H9 (cell line): Measurements from ENCODE around the gene REXO4. TPM values are rescaled to one million over a fixed set of nuclear protein-coding genes. Genes with fewer than 3 reads are reported as not detected.
A peak's percentile ranks its signal among the peaks of the same experiment; 100 is the strongest.

Source experiments
- DNase-seq: peaks from one replicate; pipeline ENCODE4 v3.0.0-alpha.2; 2017
- H2AFZ ChIP-seq: one replicate; pipeline ENCODE4 v1.6.1; 2013; ENCODE audit warnings: mild to moderate bottlenecking, low read length, control low read depth, moderate library complexity
- H2AK5ac ChIP-seq: 2 replicates; pipeline ENCODE4 v1.6.1; 2013; ENCODE audit warnings: low read length, control low read depth, mixed read lengths; ENCODE audit not compliant: insufficient read length
- H2BK120ac ChIP-seq: one replicate; pipeline ENCODE4 v1.6.1; 2013; ENCODE audit warnings: low read depth, mild to moderate bottlenecking, low read length, control low read depth, inconsistent platforms; ENCODE audit not compliant: poor library complexity, severe bottlenecking
- H2BK12ac ChIP-seq: 2 replicates; pipeline ENCODE4 v1.6.1; 2013; ENCODE audit warnings: low read length, control low read depth, mixed read lengths, low read depth; ENCODE audit not compliant: insufficient read length
- H2BK15ac ChIP-seq: 2 replicates; pipeline ENCODE4 v1.6.1; 2013; ENCODE audit warnings: low read depth, low read length, control low read depth
- H2BK20ac ChIP-seq: one replicate; pipeline ENCODE4 v1.6.1; 2013; ENCODE audit warnings: low read depth, mild to moderate bottlenecking, low read length, control low read depth, inconsistent platforms; ENCODE audit not compliant: poor library complexity, severe bottlenecking
- H2BK5ac ChIP-seq: 2 replicates; pipeline ENCODE4 v1.6.1; 2013; ENCODE audit warnings: low read length, control low read depth, mixed read lengths; ENCODE audit not compliant: insufficient read length
- H3K14ac ChIP-seq: 2 replicates; pipeline ENCODE4 v1.6.1; 2013; ENCODE audit warnings: low read length, control low read depth; ENCODE audit not compliant: insufficient read depth
- H3K18ac ChIP-seq: 2 replicates; pipeline ENCODE4 v1.6.1; 2013; ENCODE audit warnings: low read depth, mild to moderate bottlenecking, mixed read lengths, low read length, control low read depth; ENCODE audit not compliant: insufficient read length
- H3K23ac ChIP-seq: 2 replicates; pipeline ENCODE4 v1.6.1; 2013; ENCODE audit warnings: low read length, control low read depth, mixed read lengths, low read depth; ENCODE audit not compliant: insufficient read length
- H3K23me2 ChIP-seq: 2 replicates; pipeline ENCODE4 v1.6.1; 2013; ENCODE audit warnings: low read depth, mild to moderate bottlenecking, mixed read lengths, low read length, control low read depth; ENCODE audit not compliant: insufficient read length, poor library complexity, severe bottlenecking
- H3K27ac ChIP-seq: 2 replicates; pipeline ENCODE4 v1.5.1; 2013; ENCODE audit warnings: low read length, control low read depth, mixed read lengths, low read depth; ENCODE audit not compliant: insufficient read length
- H3K27me3 ChIP-seq: 2 replicates; pipeline ENCODE4 v1.6.1; 2013; ENCODE audit warnings: low read length, control low read depth, inconsistent platforms; ENCODE audit not compliant: insufficient read depth
- H3K4ac ChIP-seq: 2 replicates; pipeline ENCODE4 v1.6.1; 2013; ENCODE audit warnings: low read depth, mild to moderate bottlenecking, control low read depth, inconsistent platforms, low read length, moderate library complexity
- H3K4me1 ChIP-seq: 2 replicates; pipeline ENCODE4 v1.6.1; 2013; ENCODE audit warnings: low read length, control low read depth, inconsistent platforms; ENCODE audit not compliant: insufficient read depth
- H3K4me2 ChIP-seq: 2 replicates; pipeline ENCODE4 v1.6.1; 2013; ENCODE audit warnings: low read length, control low read depth, mixed read lengths; ENCODE audit not compliant: insufficient read length, insufficient read depth
- H3K56ac ChIP-seq: 2 replicates; pipeline ENCODE4 v1.6.1; 2013; ENCODE audit warnings: low read depth, mild to moderate bottlenecking, mixed read lengths, low read length, control low read depth; ENCODE audit not compliant: insufficient read length
- H3K79me1 ChIP-seq: 2 replicates; pipeline ENCODE4 v1.6.1; 2013; ENCODE audit warnings: low read depth, mild to moderate bottlenecking, moderate library complexity, low read length, control low read depth, inconsistent platforms; ENCODE audit not compliant: insufficient read depth, poor library complexity, severe bottlenecking
- H3K79me2 ChIP-seq: 2 replicates; pipeline ENCODE4 v1.6.1; 2013; ENCODE audit warnings: low read length, control low read depth, inconsistent platforms; ENCODE audit not compliant: insufficient read depth
- H3K9ac ChIP-seq: 2 replicates; pipeline ENCODE4 v1.6.1; 2013; ENCODE audit warnings: low read length, control low read depth, mixed read lengths; ENCODE audit not compliant: insufficient read length; ENCODE audit errors: extremely low read depth
- H3K9me3 ChIP-seq: one replicate; pipeline ENCODE4 v1.6.1; 2013; ENCODE audit warnings: low read depth, low read length, inconsistent platforms; ENCODE audit not compliant: control insufficient read depth
- H3T11ph ChIP-seq: one replicate; pipeline ENCODE4 v1.6.1; 2013; ENCODE audit warnings: mild to moderate bottlenecking, low read length, control low read depth, inconsistent platforms
- H4K20me1 ChIP-seq: one replicate; pipeline ENCODE4 v1.6.1; 2013; ENCODE audit not compliant: control insufficient read depth, insufficient read length, insufficient read depth
- H4K5ac ChIP-seq: 2 replicates; pipeline ENCODE4 v1.6.1; 2013; ENCODE audit warnings: low read depth, mild to moderate bottlenecking, mixed read lengths, low read length, control low read depth; ENCODE audit not compliant: insufficient read length
- H4K8ac ChIP-seq: replicated peaks from 2 replicates; pipeline ENCODE4 v1.6.1; 2013; ENCODE audit warnings: low read length, control low read depth, mixed read lengths, low read depth; ENCODE audit not compliant: insufficient read length
- H4K91ac ChIP-seq: 2 replicates; pipeline ENCODE4 v1.6.1; 2013; ENCODE audit warnings: low read depth, mild to moderate bottlenecking, moderate library complexity, mixed read lengths, low read length, control low read depth; ENCODE audit not compliant: insufficient read length
- H3K27ac Mint-ChIP-seq, 3 experiments: 2 replicates in 2 of 3; 3 replicates in 1 of 3; pipeline ENCODE4 v1.8.0; 2020 to 2021; ENCODE audit warnings: mixed read lengths in 3 of 3, mild to moderate bottlenecking in 1 of 3, moderate library complexity in 1 of 3
- H3K27me3 Mint-ChIP-seq: 2 replicates; pipeline ENCODE4 v1.8.0; 2021; ENCODE audit warnings: low read depth, mild to moderate bottlenecking, moderate library complexity, mixed read lengths
- H3K36me3 Mint-ChIP-seq, 3 experiments: 2 replicates in 2 of 3; 3 replicates in 1 of 3; pipeline ENCODE4 v1.8.0; 2020 to 2021; ENCODE audit warnings: low read depth in 3 of 3, mixed read lengths in 3 of 3; ENCODE audit not compliant: insufficient read depth in 1 of 3
- H3K4me1 Mint-ChIP-seq, 2 experiments: 2 replicates each; pipeline ENCODE4 v1.8.0; 2020; ENCODE audit warnings: mixed read lengths in 2 of 2
- H3K4me3 Mint-ChIP-seq, 2 experiments: 2 replicates in 1 of 2; 3 replicates in 1 of 2; pipeline ENCODE4 v1.8.0; 2020 to 2021; ENCODE audit warnings: mild to moderate bottlenecking in 2 of 2, mixed read lengths in 2 of 2, moderate library complexity in 1 of 2
- H3K9me3 Mint-ChIP-seq, 2 experiments: 2 replicates in 1 of 2; 3 replicates in 1 of 2; pipeline ENCODE4 v1.8.0; 2020; ENCODE audit warnings: mild to moderate bottlenecking in 2 of 2, mixed read lengths in 2 of 2, moderate library complexity in 1 of 2
- CTCF ChIP-seq: fragments of 200-600 bp; sonication (generic); conservative IDR thresholded peaks from 3 replicates; pipeline ENCODE4 v1.8.0; 2021; ENCODE audit warnings: antibody characterized with exemption, mild to moderate bottlenecking
- WGBS: extraction: QIAGEN DNeasy Blood & Tissue Kit; methylation state at CpG from one replicate; pipeline ENCODE4 v1.1.7; 2013; ENCODE audit warnings: missing lambda C conversion rate, low lambda C conversion rate, mixed read lengths; ENCODE audit not compliant: insufficient read length; ENCODE audit errors: extremely low coverage; 5-methylcytosine and 5-hydroxymethylcytosine counted together
- total RNA-seq: library from RNA; stranded (reverse); gene quantifications from 2 replicates; pipeline ENCODE4 v1.2.1, GENCODE V29; 2021

Gene REXO4
- total RNA-seq, 1 experiment from 2014 or later, result 35.2 TPM

- Histone ChIP-seq H3K4me1 (peaks cover 7% of the 10 kb centered on the region; the same call in 1 of the 2 replicates), H4K91ac (no peak overlapping the region), H3K23ac (no peak overlapping the region), H3T11ph (no peak overlapping the region), H2AFZ (no peak overlapping the region), H2BK12ac (no peak overlapping the region), H3K79me1 (no peaks in the 10 kb centered on the region), H2BK20ac (no peak overlapping the region), H3K27ac (no peak overlapping the region), H2BK120ac (no peak overlapping the region), H2AK5ac (no peak overlapping the region), H3K4ac (no peak overlapping the region), H3K56ac (no peak overlapping the region), H4K8ac (no peak overlapping the region), H4K5ac (no peak overlapping the region), H4K20me1 (no peaks in the 10 kb centered on the region), H2BK5ac (no peak overlapping the region), H3K79me2 (no peaks in the 10 kb centered on the region), H3K14ac (no peak overlapping the region), H3K9ac (no peak overlapping the region), H3K23me2 (peaks cover 13% of the 10 kb centered on the region), H3K18ac (no peak overlapping the region), H3K4me2 (no peak overlapping the region), H3K9me3 (no peaks in the 10 kb centered on the region), H2BK15ac (no peak overlapping the region), H3K27me3 (no peaks in the 10 kb centered on the region)
- no CpG with 5 or more reads among the region's 9 CpGs for WGBS
- peak overlapping the region in 1 of 3 experiments; percentile 62; a peak in 1 of 7 replicates for H3K27ac Mint-ChIP-seq
- H3K9me3 Mint-ChIP-seq, result no peaks in the 10 kb centered on the region; a peak in 1 of 5 replicates
- H3K4me1 Mint-ChIP-seq, result peaks cover 16 to 19% of the 10 kb centered on the region in 2 experiments
- H3K4me3 Mint-ChIP-seq, result no peak overlapping the region
- peak; percentile 48 for TF ChIP-seq CTCF
- peaks cover 8% of the 10 kb centered on the region for H3K27me3 Mint-ChIP-seq
- no peak for DNase-seq
- H3K36me3 Mint-ChIP-seq, result no peaks in the 10 kb centered on the region
Observed at GRCh38 chr9:133456409-133456808, 38.6 kb upstream of the REXO4 start.
